Cerebellar cortex (tissue), 1 donor: ENCODE results near the gene PLA2G4A.
A peak's percentile ranks its signal among the peaks of the same experiment; 100 is the strongest.

Experiments used
- DNase-seq: peaks from one replicate; pipeline ENCODE4 v3.0.0-alpha.2; 2015; ENCODE audit warnings: low spot score

PLA2G4A gene

DNA sequence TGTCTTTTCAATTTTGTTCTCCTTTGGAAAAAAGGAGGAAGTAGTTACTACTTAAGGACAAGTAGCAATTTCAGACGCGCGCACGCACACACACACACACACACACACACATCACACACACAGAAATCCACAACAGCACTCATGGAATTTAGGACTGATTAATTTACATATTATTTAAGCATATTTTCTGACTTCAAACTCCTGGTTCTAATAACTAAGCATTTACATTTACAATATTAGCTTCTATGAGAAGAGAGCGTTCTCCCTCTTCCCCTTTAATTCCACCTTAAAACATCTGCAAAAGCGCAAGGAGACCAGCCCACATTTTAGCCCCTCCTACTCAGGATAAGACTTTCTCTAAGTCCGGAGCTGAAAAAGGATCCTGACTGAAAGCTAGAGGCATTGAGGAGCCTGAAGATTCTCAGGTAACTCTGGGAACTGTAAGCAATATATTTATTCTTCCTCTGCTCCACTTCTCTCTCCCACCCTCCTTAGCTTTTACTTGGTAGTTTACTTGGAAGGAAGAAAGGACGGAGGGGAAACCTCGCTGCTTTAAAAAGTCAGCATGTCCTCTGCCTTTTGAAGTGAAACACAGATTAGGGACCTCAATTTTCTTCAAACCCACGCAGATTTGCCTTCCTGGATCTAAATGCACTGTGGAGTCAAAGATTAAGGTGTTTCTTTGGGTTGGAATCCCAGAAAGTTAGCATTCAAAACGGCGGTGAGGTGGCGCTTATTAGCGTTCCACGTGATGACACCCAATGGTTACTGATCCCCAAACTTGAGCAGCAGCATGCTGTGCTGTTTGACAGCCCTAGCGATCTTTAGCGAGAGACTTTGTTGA, at the start of gene PLA2G4A:
Gene PLA2G4A (plus strand): TSS at position 339 of the 844 bp plus-strand sequence. CDS start 25,406 bp downstream, outside the sequence.
- DNase-seq = peak; percentile 4

DNA sequence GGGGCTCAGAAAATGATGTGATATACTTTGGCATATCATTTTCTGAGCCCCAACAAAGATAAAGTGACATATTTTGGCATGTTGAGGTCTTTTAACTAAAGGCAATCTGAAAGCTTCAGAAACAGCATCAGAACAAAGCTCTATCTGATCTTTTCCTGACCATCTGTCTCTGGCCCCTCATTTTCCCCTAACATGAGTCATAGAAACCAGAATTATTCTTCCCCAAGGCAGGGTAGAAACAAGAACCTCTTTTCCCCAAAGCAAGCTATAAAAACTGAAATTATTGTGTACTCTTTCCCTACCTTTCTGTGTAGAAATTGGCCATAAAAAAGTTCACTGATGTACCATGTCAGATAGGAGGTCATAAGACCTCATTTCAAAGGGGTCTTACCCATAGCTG, 48.7 kb upstream of the PLA2G4A start:
- no peak for DNase-seq

DNA sequence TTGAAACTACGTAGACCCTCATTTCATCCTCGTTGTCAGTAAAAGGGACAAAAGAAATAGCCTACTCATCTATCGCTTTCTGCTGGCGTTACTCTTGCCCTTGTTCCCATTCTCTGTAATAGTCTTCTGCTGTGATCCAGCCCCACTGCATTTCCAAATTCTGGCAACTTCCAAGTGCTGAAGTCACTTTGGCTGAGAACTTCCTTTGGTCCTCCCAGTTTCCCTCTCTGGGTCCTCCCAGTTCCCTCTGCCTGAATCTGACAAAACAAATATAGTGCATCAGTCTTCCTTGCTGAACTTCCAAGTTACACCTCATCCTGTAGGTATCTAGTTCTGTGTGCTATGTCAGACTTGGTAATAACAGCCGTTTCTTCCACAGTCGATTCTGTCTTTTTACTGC, 47.0 kb upstream of the PLA2G4A start:
- no peak for DNase-seq

DNA sequence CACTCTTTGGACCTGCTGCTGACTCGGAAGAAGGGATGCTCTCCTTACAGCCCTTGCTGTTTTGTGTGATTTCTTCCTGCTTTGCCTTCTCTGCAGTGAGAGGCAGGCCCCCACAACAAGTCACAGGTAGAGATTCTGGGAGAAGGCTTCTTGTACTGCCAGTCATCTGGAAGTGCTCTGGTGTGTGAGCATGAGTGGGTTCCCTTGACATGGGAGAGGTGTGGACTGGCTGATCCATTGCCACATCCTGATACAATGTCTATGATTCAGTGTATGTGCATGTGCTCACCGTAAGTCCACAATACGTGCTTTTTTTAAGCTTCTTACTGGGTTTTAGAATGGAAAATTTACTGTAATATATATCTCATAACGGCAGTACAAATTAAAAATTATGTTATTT, 46.0 kb upstream of the PLA2G4A start:
- no peak for DNase-seq

DNA sequence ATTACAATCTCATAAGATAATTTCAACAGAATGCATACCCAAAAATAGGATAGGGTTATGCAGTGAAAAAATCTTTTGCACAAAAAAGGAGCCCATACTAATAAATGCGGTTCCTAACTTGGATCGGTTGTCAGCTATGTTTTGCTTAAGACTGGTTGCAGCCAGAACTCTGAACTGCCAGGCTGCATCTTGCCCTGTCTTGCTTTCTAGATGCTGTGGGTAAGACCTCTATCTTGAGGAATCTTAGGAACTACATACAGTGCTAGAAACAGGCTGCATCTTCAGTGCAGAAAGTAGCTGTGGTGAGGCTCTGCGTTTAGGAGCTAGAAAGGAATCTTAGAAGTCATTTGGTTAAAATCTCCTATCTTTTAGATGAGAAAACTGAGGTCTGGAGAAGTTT, 45.6 kb upstream of the PLA2G4A start:
- DNase-seq = no peak

DNA sequence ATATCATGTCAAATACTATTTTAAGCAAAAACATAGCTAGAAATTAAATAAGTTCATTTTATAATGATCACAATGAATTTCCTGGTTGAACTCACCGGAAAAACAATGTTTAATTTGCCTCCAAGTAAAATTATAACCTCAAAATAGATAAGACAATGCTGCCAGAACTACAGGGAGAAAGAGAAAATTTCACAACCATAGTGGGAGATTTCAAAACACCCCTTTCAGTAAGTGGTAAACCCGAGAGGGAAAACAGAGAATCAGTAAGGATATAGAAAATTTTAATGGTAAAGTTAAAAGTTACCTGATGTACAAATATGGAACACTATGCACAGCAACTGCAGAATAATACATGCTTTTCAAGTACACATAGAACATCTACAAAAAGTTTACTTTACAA, 43.2 kb upstream of the PLA2G4A start:
- DNase-seq = no peak

DNA sequence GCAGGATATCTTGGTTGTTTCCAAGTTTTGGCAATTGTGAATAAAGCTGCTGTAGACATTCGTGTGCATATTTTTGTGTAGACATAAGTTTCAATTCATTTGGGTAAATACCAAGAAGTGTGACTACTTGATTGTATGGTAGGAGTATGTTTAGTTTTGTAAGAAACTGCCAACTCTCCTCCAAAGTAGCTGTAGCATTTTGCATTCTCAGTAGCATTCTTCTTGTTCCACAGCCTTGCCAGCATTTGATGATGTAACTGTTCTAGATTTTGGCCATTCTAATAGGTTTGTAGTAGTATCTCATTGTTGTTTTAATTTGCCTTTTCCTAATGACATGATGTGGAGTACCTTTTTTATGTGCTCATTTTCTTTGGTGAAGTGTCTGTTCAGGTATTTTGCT, 38.6 kb upstream of the PLA2G4A start:
- DNase-seq = no peak

DNA sequence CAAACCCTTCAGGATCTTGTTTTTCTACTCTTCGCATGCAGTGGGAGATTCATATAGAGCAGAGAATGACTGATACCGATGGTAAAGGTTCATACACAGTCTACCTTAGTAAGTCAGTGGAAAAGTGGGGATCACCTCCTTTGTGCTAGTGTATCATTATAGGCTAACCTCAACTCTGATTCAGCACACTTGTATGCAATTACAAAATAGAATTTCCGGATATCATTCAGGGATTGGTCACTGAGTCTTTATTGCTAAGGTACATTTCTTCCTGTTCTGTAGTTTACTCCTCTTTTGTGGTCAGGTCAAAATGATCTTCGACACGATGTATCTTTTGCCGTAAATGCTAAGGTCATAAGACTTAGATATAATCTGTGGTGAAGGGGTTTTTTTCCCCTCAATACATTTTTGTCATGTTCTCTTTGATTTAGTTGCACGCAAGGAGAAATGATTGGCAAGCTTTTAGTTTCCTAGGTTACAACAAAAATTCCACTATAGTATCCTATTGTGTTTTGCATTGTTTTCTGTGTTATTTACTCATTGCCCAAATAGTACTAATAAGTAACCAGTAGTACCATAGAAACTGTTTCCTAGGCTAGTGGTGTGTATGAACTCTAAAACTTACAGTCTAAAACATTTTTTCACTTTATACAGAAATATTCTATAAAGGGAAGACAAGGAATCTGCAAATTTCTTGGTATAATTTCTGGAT, 35.7 kb upstream of the PLA2G4A start:
- no peak for DNase-seq

DNA sequence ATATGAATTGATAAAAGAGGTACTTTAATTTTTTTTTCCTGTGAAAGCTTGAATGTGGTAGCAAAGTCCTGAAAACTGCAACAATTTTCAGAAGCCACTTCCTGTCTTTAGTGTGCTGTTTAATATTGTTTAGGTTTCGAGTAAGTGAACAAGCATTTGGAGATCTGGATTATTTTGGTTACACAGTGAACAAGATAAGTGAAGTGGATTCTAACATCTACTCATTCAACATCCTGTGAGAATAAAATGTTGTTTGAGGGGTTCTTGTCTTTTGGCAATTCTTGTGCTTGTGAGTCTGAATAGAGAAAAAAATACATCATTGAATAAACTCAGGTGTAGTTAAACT, 35.2 kb upstream of the PLA2G4A start:
- no peak for DNase-seq

DNA sequence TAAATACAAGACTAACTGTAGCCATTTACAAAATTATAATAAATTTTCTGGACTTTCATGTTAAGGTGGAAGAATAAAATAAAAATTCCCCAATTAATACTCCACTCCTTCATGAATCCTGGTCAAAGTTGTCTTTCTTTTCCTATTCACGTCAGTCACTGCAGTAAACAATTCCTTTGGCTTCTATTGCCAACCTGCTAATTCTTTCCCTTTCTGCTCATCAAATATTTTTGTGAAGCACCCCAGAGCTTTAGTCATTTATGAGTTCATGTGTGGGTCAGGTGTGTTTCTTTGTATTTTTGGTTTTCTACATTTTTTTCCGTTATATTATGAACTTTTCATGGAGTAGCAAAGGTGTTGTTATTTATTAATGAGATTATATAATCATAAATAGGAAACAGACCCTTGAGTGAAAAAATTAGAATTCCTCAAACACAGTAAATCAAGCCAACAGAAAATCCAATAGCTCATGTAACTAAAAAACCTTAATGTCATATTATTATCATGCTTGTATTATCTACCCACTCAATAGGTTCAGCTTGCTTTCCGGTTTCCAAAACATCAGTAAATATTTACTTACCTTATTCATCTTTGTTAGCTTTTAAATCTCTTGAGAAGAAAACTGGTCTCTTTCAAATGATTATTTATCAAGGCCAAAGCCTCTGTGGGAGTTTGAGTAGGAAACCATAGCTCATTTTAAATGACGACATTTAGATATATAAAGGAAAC, 29.6 kb upstream of the PLA2G4A start:
- DNase-seq = no peak

DNA sequence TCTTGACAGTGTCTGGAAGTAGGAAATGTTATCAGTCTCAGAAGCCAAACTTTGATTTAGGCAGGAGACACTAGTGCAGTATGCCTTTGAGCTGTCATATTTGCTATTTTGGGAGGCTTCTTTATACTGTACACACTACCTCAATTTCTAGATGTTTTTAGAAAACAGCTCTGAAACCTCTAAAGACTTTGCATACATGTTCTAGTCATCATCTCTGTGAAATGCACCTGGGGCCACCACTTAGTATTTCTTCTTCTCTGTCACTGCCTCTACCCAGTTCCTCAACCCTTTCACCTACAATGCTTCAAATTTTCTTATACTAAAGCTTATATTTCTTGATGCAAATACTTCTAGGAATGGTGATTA, 29.1 kb upstream of the PLA2G4A start:
- no peak for DNase-seq

DNA sequence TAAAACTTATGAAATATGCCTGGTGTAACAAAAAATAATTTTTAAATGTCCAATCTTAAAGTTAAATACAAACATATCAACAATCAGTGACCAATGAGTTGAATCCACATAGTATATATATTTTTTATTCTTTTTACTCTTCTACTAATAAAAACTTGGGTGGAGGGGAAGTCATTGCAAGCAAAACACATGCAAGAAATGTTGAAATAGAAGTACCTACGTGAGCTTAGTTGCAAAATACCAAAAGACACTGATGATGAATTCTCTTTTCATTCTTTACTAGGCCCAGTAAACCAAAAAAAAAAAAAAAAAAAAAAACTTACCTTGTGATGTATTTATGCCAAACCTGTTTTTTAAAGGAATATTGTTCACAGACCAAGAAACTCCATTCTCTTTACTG, 26.4 kb upstream of the PLA2G4A start:
- DNase-seq = no peak

DNA sequence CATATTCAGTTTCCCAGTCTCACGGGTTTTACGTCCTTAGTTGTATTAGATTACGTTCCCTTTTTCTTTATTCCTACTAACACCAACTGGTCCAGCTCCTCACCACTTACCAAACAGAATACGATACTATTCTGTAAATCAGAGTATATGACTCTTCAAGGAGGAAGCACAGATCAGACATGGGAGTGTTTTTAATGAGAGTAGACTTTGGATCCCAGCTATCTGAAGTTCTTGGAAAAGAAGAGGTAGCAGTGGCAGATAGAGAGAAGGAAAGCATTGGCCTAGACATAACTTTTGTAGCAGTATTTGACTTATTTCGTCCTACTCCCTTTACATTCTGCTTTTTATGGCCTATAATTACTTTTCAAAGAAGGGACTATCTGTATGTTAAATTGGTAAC, 24.1 kb upstream of the PLA2G4A start:
- DNase-seq = no peak

DNA sequence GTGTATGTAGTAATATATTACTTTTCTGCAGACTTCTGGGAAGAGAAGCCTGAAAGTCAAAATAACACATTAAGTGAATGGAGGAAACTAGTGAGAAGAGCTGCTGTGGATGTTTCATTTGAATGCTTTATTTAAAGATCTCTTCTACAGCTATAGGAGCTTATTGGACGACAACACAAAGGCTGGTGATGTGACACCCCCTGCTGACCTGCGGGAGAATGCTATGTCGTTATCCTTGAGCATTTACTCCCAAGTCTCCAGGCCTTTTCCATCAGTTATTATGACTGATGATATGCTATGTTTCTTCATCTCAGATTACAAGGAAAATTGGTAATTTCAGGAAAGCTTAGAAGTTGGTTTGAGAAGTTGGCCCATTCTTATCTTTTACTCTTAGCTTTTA, 22.3 kb upstream of the PLA2G4A start:
- DNase-seq = no peak

DNA sequence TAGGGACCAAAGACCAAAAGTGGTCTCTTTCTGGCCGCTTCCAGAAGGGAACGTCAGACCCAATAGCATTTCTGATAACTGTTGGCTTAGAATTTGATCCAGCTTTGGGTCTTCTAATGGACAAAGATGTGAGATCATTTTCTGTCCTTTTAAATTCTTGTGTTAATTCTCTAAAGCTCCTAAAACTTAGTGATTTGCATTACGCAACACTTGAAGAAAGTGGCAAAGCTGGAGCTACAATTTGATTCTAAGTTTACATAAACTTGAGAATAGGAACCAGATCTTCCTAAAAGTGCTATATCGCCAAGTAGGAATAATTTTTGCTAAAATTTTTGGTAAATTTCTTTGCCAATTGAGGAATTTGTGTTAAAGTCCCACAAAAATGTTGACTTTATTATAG, 21.6 kb upstream of the PLA2G4A start:
- DNase-seq = no peak

DNA sequence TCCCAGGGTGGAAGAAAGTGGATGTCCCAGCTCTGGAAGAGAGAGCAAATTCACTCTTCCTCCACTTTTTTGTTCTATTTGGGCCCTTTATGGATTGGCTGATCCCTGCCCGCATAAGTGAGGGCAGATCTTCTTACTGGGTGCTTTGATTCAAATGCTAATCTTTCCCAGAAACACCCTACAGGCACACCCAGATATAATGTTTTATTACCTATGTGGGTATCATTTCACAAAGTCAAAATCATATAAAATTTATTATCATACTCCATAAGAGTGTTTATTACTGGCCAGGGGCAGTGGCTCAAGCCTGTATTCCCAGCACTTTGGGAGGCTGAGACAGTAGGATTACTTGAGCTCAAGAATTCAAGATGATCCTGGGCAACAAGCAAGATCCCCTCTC, 16.9 kb upstream of the PLA2G4A start:
- no peak for DNase-seq

DNA sequence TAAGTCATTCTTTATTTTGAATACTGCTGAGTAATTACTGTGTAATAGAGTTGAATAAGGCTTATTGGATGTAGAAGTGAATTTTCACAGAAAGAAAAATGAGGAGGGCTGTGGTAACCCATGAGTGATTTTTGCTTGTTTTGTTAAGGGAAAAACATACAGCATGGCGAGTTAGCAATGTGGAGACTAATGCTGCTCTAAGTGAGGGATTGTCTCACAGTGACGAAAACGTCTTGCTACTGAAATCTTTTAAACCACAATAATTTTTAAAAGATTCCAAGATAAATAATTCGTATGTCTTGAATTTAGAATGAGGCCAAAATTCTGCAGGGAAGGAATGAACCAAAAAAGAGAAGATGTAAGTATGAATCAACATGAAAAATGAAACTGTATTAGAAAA, 16.2 kb upstream of the PLA2G4A start:
- DNase-seq = no peak

DNA sequence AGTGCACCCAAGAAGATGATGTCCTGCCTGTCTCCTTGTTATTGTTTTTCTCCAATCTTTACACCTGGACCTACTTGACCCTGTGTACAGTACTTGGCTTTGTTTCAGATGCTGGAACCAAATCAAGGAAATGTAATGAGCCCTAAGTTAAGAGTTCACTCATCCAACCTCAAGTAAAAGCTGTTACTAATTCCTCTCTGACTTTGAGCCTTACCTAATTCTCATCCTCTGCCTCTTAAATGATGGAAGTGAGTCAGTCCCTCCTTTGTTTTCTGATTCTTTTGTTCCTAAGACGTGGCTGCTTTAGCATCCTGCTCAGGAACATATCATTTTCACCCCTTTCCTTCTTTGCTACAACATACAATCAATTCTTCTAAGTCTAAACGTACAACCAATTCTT, 15.3 kb upstream of the PLA2G4A start:
- DNase-seq = no peak

DNA sequence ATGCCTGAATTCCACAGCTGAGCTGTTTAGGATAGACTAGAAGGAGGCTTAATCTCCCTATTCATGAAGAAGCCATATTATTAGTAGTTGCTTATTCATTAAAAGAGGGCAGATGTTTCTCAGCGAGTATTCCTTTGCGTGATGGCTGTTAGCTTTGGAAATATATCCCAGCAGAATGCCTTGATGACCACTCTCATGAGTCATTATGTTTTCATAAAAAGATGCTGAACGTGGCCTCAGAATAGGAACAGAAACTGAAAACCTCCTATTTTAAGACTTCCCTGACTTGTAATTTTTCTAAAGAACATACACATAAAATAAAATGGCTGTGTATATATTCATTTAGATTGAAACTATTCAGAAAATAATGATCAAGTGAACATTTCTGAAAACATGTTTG, 9.6 kb upstream of the PLA2G4A start:
- DNase-seq = no peak

DNA sequence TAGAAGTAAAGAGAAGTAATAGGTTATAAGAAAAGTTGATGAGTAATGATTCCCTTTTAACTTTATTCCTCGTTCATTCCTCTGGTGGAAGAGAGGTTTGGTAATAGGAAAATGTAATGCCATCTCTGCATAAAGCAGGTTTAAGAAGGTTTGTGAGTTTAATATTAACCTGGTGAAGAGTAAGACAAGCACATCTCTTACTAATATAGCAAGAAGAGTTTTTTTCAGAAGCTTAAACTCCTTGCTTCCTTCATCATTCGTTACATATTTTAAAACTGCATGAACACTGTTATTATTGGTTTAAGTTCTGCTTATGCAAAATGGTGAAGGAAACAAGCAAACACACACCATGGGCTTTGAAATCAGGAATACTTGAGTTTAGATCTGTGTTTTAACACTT, 9.2 kb upstream of the PLA2G4A start:
- no peak for DNase-seq

DNA sequence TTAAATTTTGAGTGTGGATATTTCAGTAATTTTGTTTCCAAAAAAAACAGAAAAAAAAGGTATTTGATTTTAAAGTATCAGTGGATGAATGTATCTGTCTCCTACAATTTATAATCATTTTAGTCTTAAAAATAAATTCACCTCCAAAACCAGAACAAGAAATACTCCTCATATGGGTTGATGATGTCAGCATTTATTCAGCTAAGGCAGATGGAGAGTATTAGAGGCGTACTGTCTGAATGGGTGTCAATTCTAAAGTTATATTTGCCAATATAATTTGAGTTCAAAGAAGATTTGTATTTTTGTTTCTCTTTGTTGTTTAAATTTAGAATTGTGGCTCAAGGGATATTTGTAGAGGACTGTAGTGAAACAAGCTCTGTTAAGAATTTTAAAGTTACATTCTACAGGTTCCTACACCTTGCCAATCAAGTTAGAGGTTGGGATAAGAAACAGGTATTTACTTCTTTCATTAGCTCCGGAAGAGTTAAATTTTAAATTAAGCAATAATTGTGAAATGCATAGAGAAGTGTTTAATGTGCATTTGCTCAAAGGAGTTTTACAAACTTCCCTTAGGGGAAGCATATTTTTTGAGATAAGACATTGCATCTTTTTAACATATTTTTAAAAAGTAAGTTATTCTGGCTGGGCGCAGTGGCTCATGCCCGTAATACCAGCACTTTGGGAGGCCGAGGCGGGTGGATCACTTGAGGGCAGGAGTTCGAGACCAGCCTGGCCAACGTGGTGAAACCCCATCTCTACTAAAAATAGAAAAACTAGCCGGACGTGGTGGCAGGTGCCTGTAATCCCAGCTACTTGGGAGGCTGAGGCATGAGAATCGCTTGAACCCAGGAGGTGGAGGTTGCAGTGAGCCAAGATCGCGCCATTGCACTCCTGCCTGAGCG, 1.2 kb downstream of the PLA2G4A start:
- no peak for DNase-seq

DNA sequence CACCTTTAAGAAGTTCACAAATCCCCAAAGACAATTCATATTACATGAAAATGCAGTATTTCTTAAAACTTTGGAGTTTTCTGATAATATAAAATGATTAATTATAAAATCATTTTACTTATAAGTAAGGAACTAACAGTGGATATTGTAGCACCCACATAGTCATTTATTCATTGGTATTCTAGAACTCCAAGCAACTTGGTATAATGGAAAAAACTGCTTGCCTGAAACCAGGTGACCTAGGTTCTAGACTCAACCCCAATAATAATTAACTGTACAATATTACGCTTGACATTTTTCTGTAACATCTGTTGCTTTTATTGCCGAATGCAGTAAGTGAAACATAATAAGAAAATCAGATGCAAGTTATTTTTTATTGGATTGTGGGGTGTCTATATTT, 2.4 kb downstream of the PLA2G4A start:
- DNase-seq = no peak
